ENCODE data around the gene PPP6C. TPM values are rescaled to one million over a fixed set of nuclear protein-coding genes. Genes with fewer than 3 reads are reported as not detected.

Gene PPP6C
- total RNA-seq, 1 experiment from 2014 or later, result 53.3 TPM

DNA sequence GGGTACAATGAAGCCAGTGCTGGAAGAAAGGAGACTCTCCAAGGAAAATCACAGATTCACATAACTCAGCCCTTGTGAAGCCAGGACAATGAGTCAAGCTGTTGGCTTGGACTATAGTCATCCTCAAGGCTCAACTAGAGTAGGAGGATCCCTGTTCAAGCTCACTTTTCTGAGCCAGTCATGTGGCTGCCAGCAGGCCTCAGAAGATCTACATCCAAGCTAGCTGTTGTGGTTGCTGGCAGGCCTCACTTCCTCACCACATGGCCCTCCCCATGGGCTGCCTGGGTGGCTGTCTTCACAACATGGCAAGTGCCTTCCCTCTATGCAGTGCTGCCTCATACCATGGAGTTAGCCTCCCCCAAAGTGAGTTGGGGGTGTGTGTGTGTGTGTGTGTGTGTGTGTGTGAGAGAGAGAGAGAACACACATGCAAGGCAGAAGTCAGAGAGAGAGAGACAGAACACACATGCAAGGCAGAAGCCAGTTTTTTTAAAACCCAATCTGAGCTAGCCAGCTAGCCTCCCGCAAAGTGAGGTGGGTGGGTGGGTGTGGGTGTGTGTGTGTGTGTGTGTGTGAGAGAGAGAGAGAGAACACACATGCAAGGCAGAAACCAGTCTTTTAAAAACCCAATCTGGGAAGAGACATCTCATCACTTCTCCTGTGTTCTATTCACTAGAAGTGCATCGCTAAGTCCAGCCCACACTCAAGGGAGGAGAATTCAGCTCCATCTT, 63.4 kb downstream of the PPP6C start:
- Histone ChIP-seq H3K4me1 (ENCODE audit: insufficient read depth, low read length) (no peaks in the 10 kb centered on the region), H2BK120ac (ENCODE audit: low read depth, low read length, poor library complexity, severe bottlenecking) (no peak overlapping the region), H3K23me2 (ENCODE audit: insufficient read length, low read depth, low read length, poor library complexity, severe bottlenecking) (no peaks in the 10 kb centered on the region), H3K79me1 (ENCODE audit: insufficient read depth, low read depth, low read length, poor library complexity, severe bottlenecking) (no peaks in the 10 kb centered on the region), H2BK5ac (ENCODE audit: insufficient read length, low read length) (no peak overlapping the region), H3K27me3 (ENCODE audit: insufficient read depth, low read length) (no peaks in the 10 kb centered on the region), H2BK15ac (ENCODE audit: low read depth, low read length) (no peak overlapping the region), H3K14ac (ENCODE audit: insufficient read depth, low read length) (no peak overlapping the region), H4K8ac (replicated peaks; ENCODE audit: insufficient read length, low read depth, low read length) (no peak overlapping the region), H3K23ac (ENCODE audit: insufficient read length, low read depth, low read length) (no peak overlapping the region), H2BK20ac (ENCODE audit: low read depth, low read length, poor library complexity, severe bottlenecking) (no peak overlapping the region), H2AK5ac (ENCODE audit: insufficient read length, low read length) (no peak overlapping the region), H3T11ph (ENCODE audit: low read length) (no peak overlapping the region), H4K20me1 (ENCODE audit: control insufficient read depth, insufficient read depth, insufficient read length) (no peaks in the 10 kb centered on the region), H4K5ac (ENCODE audit: insufficient read length, low read depth, low read length) (no peak overlapping the region), H3K79me2 (ENCODE audit: insufficient read depth, low read length) (no peaks in the 10 kb centered on the region; the same call in 1 of the 2 replicates), H3K9ac (ENCODE audit: extremely low read depth, insufficient read length, low read length) (no peak overlapping the region), H3K56ac (ENCODE audit: insufficient read length, low read depth, low read length) (no peak overlapping the region), H3K9me3 (ENCODE audit: control insufficient read depth, low read depth, low read length) (no peaks in the 10 kb centered on the region), H2AFZ (ENCODE audit: low read length) (no peak overlapping the region), H4K91ac (ENCODE audit: insufficient read length, low read depth, low read length) (no peak overlapping the region), H2BK12ac (ENCODE audit: insufficient read length, low read depth, low read length) (no peak overlapping the region), H3K4ac (ENCODE audit: low read depth, low read length) (no peak overlapping the region), H3K27ac (ENCODE audit: insufficient read length, low read depth, low read length) (no peak overlapping the region), H3K4me2 (ENCODE audit: insufficient read depth, insufficient read length, low read length) (no peak overlapping the region), H3K18ac (ENCODE audit: insufficient read length, low read depth, low read length) (no peak overlapping the region)
- peak overlapping the region in 1 of 2 experiments; percentile 20; a peak in 2 of 5 replicates for H3K4me3 Mint-ChIP-seq
- no peaks in the 10 kb centered on the region for H3K9me3 Mint-ChIP-seq
- peaks cover 8% of the 10 kb centered on the region in 2 experiments for H3K4me1 Mint-ChIP-seq
- TF ChIP-seq, protein P1, sequence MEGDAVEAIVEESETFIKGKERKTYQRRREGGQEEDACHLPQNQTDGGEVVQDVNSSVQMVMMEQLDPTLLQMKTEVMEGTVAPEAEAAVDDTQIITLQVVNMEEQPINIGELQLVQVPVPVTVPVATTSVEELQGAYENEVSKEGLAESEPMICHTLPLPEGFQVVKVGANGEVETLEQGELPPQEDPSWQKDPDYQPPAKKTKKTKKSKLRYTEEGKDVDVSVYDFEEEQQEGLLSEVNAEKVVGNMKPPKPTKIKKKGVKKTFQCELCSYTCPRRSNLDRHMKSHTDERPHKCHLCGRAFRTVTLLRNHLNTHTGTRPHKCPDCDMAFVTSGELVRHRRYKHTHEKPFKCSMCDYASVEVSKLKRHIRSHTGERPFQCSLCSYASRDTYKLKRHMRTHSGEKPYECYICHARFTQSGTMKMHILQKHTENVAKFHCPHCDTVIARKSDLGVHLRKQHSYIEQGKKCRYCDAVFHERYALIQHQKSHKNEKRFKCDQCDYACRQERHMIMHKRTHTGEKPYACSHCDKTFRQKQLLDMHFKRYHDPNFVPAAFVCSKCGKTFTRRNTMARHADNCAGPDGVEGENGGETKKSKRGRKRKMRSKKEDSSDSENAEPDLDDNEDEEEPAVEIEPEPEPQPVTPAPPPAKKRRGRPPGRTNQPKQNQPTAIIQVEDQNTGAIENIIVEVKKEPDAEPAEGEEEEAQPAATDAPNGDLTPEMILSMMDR (conservative IDR thresholded peaks at IDR 0.05), result no peak
- H3K27ac Mint-ChIP-seq, result peak overlapping the region; percentile 55 to 95 (median 95); a peak in 4 of 7 replicates
- H3K36me3 Mint-ChIP-seq (ENCODE audit: insufficient read depth in 1 of 3, low read depth in 3 of 3), result peaks cover 0 to 11% (median 7%) of the 10 kb centered on the region in 3 experiments; a peak in 5 of 7 replicates
- no peaks in the 10 kb centered on the region for H3K27me3 Mint-ChIP-seq (ENCODE audit: low read depth)
- WGBS (ENCODE audit: extremely low coverage, insufficient read length, low lambda C conversion rate), result no CpG with 5 or more reads among the region's 2 CpGs
- no peak for DNase-seq

Measured in H9 (cell line).